Measurements from ENCODE around the gene PDCD2L. TPM values are rescaled to one million over a fixed set of nuclear protein-coding genes. Genes with fewer than 3 reads are reported as not detected.

PDCD2L gene
- total and polyA plus RNA-seq, 10 of the 15 experiments (the other 5 are each of a cell fraction or from before 2014, with no cell fraction given), result 7.2 to 41.3 (median 26.9) TPM

GRCh38 chr19:34436716-34437115 lies 32.5 kb downstream of the PDCD2L start:
- WGBS (ENCODE audit: insufficient coverage, insufficient replicate concordance, low lambda C conversion rate, missing lambda C conversion rate), result 97% methylated on average over 3 of the region's 3 CpGs
- Histone ChIP-seq H3K27ac (ENCODE audit: control insufficient read depth, insufficient read depth) (no peak overlapping the region), H3K4me2 (ENCODE audit: control insufficient read depth, insufficient read depth) (no peak overlapping the region), H3K36me3 (ENCODE audit: control insufficient read depth in 2 of 2, insufficient read depth in 2 of 2, low read length in 1 of 2) (peaks cover 5 to 27% of the 10 kb centered on the region in 2 experiments), H3K9ac (ENCODE audit: control insufficient read depth, insufficient read depth, low read length) (no peak overlapping the region), H2AFZ (ENCODE audit: control insufficient read depth, low read depth, low read length) (no peak overlapping the region), H3K79me2 (ENCODE audit: control insufficient read depth, insufficient read depth, low read length) (peaks cover 22% of the 10 kb centered on the region), H3K4me1 (ENCODE audit: control insufficient read depth, insufficient read depth, low read length) (no peaks in the 10 kb centered on the region), H3K4me3 (no peak overlapping the region), H3K9me3 (replicated peaks; ENCODE audit: control insufficient read depth, insufficient read depth, low read length) (no peaks in the 10 kb centered on the region), H4K20me1 (ENCODE audit: control insufficient read depth, insufficient read depth) (no peaks in the 10 kb centered on the region), H3K27me3 (replicated peaks in 1 of 2; ENCODE audit: control insufficient read depth in 2 of 2, insufficient read depth in 2 of 2, low read length in 1 of 2) (no peaks in the 10 kb centered on the region)
- in situ Hi-C loops (cut with MboI), result no loop called here
- POLR2A ChIA-PET, result no interaction called here
- TF ChIP-seq RELA (IDR thresholded peaks at IDR 0.05; ENCODE audit: borderline replicate concordance, partially characterized antibody), result no peak
- TF ChIP-seq BMI1 (IDR thresholded peaks at IDR 0.05; ENCODE audit: borderline replicate concordance), result no peak
- TF ChIP-seq CEBPB (IDR thresholded peaks at IDR 0.05; ENCODE audit: borderline replicate concordance in 1 of 2, low read depth in 2 of 2, low read length in 2 of 2), result no peak
- no peak for TF ChIP-seq TARDBP (IDR thresholded peaks at IDR 0.05; ENCODE audit: borderline replicate concordance)
- TF ChIP-seq NR2F1 (conservative IDR thresholded peaks at IDR 0.05), result no peak
- no peak for TF ChIP-seq POLR2AphosphoS5 (IDR thresholded peaks at IDR 0.05; ENCODE audit: low read length)
- TF ChIP-seq ETV6 (conservative IDR thresholded peaks at IDR 0.05 in 1 of 2, IDR thresholded peaks at IDR 0.05 in 1 of 2; ENCODE audit: borderline replicate concordance in 1 of 2, low read depth in 1 of 2), result no peak
- no peak for TF ChIP-seq PKNOX1 (IDR thresholded peaks at IDR 0.05)
- no peak for TF ChIP-seq REST (IDR thresholded peaks at IDR 0.05; ENCODE audit: low read depth, low read length)
- no peak for TF ChIP-seq FOXK2 (IDR thresholded peaks at IDR 0.05)
- TF ChIP-seq JUND (IDR thresholded peaks at IDR 0.05; ENCODE audit: low read depth, low read length), result no peak
- intact Hi-C loops (cut with micrococcal nuclease; ENCODE audit: unreplicated experiment), result no loop called here
- CTCF ChIA-PET, result no interaction called here
- BruUV-seq (replicated peaks), result no TSS peak
- RAD21 ChIA-PET (ENCODE audit: unreplicated experiment), result no interaction called here
- no peak for DNase-seq (ENCODE audit: low read depth, low spot score)
- SMC1A ChIA-PET (ENCODE audit: uncharacterized antibody, unreplicated experiment), result no interaction called here
- no peak for ATAC-seq
- no peak for FAIRE-seq
